BLaER1 (cell line): ENCODE results near the gene NEURL3.

Experiments used
- H3K27ac ChIP-seq: shearing (Covaris generic); formaldehyde crosslinking; 2 replicates; pipeline ENCODE4 v1.8.1; 2022
- H3K27me3 ChIP-seq: shearing (Covaris generic); formaldehyde crosslinking; 2 replicates; pipeline ENCODE4 v1.8.1; 2022
- H3K36me3 ChIP-seq: shearing (Covaris generic); formaldehyde crosslinking; 2 replicates; pipeline ENCODE4 v1.8.1; 2022
- H3K4me1 ChIP-seq: shearing (Covaris generic); formaldehyde crosslinking; 2 replicates; pipeline ENCODE4 v1.8.1; 2022
- H3K4me2 ChIP-seq: shearing (Covaris generic); formaldehyde crosslinking; 2 replicates; pipeline ENCODE4 v1.8.1; 2022
- H3K4me3 ChIP-seq: shearing (Covaris generic); formaldehyde crosslinking; 2 replicates; pipeline ENCODE4 v1.8.1; 2022
- H3K9ac ChIP-seq: shearing (Covaris generic); formaldehyde crosslinking; 2 replicates; pipeline ENCODE4 v1.8.1; 2022
- H3K9me3 ChIP-seq: shearing (Covaris generic); formaldehyde crosslinking; 2 replicates; pipeline ENCODE4 v1.8.1; 2022
- H4K20me1 ChIP-seq: shearing (Covaris generic); formaldehyde crosslinking; 2 replicates; pipeline ENCODE4 v1.8.1; 2022
- Cebpa-rat ChIP-seq: shearing (Covaris generic); IDR thresholded peaks from 2 replicates; pipeline ENCODE4 v1.8.1; 2022

Gene NEURL3

DNA sequence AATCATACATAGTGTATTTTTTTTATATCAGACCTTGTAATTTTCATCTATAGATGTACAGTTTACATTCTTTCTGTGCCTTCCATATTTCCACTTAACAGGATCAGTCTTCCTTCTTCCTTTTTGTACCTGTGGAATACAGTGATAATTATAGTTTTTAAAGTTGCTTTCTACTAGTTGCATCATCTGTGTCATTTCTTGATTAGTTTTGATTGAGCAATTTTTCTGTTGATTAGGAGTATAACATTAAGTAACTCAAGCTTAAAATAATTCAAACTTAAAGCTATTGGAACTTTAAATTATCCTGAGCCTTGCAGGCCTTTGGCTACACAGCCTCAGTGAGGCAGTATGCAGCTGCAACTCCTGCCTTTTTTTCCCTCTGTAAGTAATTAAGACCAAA is 57.4 kb downstream of the NEURL3 start:
- no peak overlapping the region for H3K9ac ChIP-seq
- H3K36me3 ChIP-seq = no peaks in the 10 kb centered on the region
- H3K9me3 ChIP-seq = no peaks in the 10 kb centered on the region
- no peak overlapping the region for H3K27ac ChIP-seq
- no peaks in the 10 kb centered on the region for H3K27me3 ChIP-seq
- H3K4me3 ChIP-seq = no peak overlapping the region
- no peaks in the 10 kb centered on the region for H3K4me1 ChIP-seq
- TF ChIP-seq Cebpa-rat = no peak
- H4K20me1 ChIP-seq = no peaks in the 10 kb centered on the region
- no peak overlapping the region for H3K4me2 ChIP-seq
